BE2C (cell line): ENCODE data around the gene PTGR2.

ENCODE experiments used
- DNase-seq: peaks from one replicate; pipeline ENCODE4 v3.0.0-alpha.2; 2020
- H3K27me3 ChIP-seq: fragments of 250-450 bp; sonication (Bioruptor Pico); 2 replicates; pipeline ENCODE4 v1.5.1; 2020; ENCODE audit warnings: mild to moderate bottlenecking
- H3K36me3 ChIP-seq: fragments of 250-450 bp; sonication (Bioruptor Pico); 2 replicates; pipeline ENCODE4 v1.5.1; 2020; ENCODE audit warnings: mild to moderate bottlenecking
- H3K4me1 ChIP-seq: fragments of 250-450 bp; sonication (Bioruptor Pico); 2 replicates; pipeline ENCODE4 v1.5.1; 2020
- H3K4me3 ChIP-seq: 2 replicates; pipeline ENCODE4 v1.5.1; 2011; ENCODE audit warnings: low read depth, low read length
- H3K9me3 ChIP-seq: fragments of 250-450 bp; sonication (Bioruptor Pico); 2 replicates; pipeline ENCODE4 v1.5.1; 2020
- CTCF ChIP-seq: IDR thresholded peaks from 2 replicates; pipeline ENCODE4 v1.5.1; 2012; ENCODE audit warnings: mild to moderate bottlenecking, low read depth, low read length

Gene PTGR2

GRCh38 chr14:73873660-73874059, 22.0 kb downstream of the PTGR2 start:
- no peak for TF ChIP-seq CTCF
- Histone ChIP-seq H3K4me1 (peaks cover 4% of the 10 kb centered on the region; the same call in 1 of the 2 replicates), H3K36me3 (no peaks in the 10 kb centered on the region)

GRCh38 chr14:73877790-73878189, 26.2 kb downstream of the PTGR2 start:
- H3K4me3 ChIP-seq: no peak overlapping the region
- no peaks in the 10 kb centered on the region for H3K27me3 ChIP-seq
- no peak for TF ChIP-seq CTCF
- H3K4me1 ChIP-seq: no peaks in the 10 kb centered on the region
- H3K36me3 ChIP-seq: no peaks in the 10 kb centered on the region
- DNase-seq: no peak
- no peaks in the 10 kb centered on the region for H3K9me3 ChIP-seq

More at GRCh38 chr14:73873660-73874059, 22.0 kb downstream of the PTGR2 start:
- H3K9me3 ChIP-seq: no peaks in the 10 kb centered on the region
- DNase-seq: no peak
- H3K4me3 ChIP-seq: no peak overlapping the region
- H3K27me3 ChIP-seq: no peaks in the 10 kb centered on the region

- DNase-seq: no peak
- TF ChIP-seq CTCF: no peak
- Histone ChIP-seq H3K36me3 (no peaks in the 10 kb centered on the region), H3K4me1 (no peaks in the 10 kb centered on the region), H3K4me3 (no peak overlapping the region), H3K27me3 (no peaks in the 10 kb centered on the region), H3K9me3 (no peaks in the 10 kb centered on the region)
These were observed 26.8 kb downstream of the PTGR2 start for GRCh38 chr14:73878436-73878835.

GRCh38 chr14:73879027-73879426, 27.4 kb downstream of the PTGR2 start:
- TF ChIP-seq CTCF: no peak
- Histone ChIP-seq H3K9me3 (no peaks in the 10 kb centered on the region), H3K36me3 (no peaks in the 10 kb centered on the region), H3K27me3 (no peaks in the 10 kb centered on the region), H3K4me3 (no peak overlapping the region), H3K4me1 (no peaks in the 10 kb centered on the region)
- DNase-seq: no peak

GRCh38 chr14:73884438-73885190, 33.0 kb downstream of the PTGR2 start:
- no peak for TF ChIP-seq CTCF
- Histone ChIP-seq H3K27me3 (no peaks in the 10 kb centered on the region), H3K9me3 (no peaks in the 10 kb centered on the region), H3K36me3 (no peaks in the 10 kb centered on the region), H3K4me3 (no peak overlapping the region), H3K4me1 (peaks cover 6% of the 10 kb centered on the region; the same call in 1 of the 2 replicates)
- no peak for DNase-seq

- peak; percentile 95 for DNase-seq
- H3K36me3 ChIP-seq: no peaks in the 10 kb centered on the region
- H3K4me1 ChIP-seq: peaks cover 6% of the 10 kb centered on the region; the same call in 1 of the 2 replicates
- no peaks in the 10 kb centered on the region for H3K9me3 ChIP-seq
- H3K4me3 ChIP-seq: peak within 1 kb of the TSS; percentile 98
- no peaks in the 10 kb centered on the region for H3K27me3 ChIP-seq
- TF ChIP-seq CTCF: no peak
These were observed 35.1 kb downstream of the PTGR2 start, which contains the start of gene ZNF410 for GRCh38 chr14:73886449-73887317. Gene ZNF410, plus strand, starts transcription at chr14:73886859. Its CDS starts 5,317 bp downstream, at chr14:73892176.
